Smooth muscle cell of bladder (primary cell): ENCODE data around the gene QSOX2. TPM values are rescaled to one million over a fixed set of nuclear protein-coding genes. Genes with fewer than 3 reads are reported as not detected.

Experiments
- total RNA-seq: library from RNA; depleted of rRNA; stranded (reverse); fragments of >200 nt; gene quantifications from 2 replicates; pipeline ENCODE4 v1.2.3, GENCODE V29; 2014

QSOX2 gene, protein sequence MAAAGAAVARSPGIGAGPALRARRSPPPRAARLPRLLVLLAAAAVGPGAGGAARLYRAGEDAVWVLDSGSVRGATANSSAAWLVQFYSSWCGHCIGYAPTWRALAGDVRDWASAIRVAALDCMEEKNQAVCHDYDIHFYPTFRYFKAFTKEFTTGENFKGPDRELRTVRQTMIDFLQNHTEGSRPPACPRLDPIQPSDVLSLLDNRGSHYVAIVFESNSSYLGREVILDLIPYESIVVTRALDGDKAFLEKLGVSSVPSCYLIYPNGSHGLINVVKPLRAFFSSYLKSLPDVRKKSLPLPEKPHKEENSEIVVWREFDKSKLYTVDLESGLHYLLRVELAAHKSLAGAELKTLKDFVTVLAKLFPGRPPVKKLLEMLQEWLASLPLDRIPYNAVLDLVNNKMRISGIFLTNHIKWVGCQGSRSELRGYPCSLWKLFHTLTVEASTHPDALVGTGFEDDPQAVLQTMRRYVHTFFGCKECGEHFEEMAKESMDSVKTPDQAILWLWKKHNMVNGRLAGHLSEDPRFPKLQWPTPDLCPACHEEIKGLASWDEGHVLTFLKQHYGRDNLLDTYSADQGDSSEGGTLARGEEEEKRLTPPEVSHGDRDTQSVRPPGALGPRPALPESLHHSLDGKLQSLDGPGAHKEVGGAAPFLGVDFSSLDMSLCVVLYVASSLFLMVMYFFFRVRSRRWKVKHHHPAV
- total RNA-seq: 9.1 and 10.3 TPM in 2 replicates

DNA sequence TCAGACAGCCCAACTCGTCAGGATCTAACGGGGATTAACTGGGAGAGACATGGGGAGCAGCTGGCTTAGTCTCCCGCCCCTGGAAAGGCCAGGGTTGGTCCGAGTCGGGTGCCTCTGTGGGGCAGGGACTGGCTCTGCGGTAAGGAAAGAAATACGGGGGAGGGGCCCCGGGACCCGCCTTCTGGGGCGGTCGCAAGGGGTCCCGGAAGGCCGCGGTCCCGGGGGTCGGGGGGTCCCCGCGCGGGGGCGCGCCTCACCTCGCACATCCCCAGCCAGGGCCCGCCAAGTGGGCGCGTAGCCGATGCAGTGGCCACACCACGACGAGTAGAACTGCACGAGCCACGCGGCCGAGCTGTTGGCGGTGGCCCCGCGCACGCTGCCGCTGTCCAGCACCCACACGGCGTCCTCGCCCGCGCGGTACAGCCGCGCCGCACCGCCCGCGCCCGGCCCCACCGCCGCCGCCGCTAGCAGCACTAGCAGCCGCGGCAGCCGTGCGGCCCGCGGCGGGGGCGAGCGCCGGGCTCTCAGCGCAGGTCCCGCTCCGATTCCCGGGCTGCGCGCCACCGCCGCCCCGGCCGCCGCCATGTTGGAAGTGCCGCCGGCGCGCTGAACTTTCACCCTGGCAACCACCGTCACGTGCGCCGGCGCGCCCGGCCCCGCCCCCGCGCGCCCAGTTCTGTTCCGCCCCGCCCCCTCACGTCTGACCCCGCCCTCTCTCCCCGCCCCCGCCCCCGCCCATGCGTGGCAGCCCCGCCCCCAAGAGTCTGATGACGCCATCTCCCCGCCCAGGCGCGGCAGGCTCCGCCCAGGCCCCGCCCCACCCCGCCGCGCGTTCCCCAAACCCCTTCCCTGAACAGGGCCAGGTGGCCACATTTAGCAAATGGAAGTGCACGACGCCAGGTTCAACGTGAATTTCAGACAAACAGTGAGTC is at the start of gene QSOX2:
Gene QSOX2, minus strand, starts transcription at position 594 of the 932 bp plus-strand sequence. Its CDS starts 9 bp downstream, at position 585.

DNA sequence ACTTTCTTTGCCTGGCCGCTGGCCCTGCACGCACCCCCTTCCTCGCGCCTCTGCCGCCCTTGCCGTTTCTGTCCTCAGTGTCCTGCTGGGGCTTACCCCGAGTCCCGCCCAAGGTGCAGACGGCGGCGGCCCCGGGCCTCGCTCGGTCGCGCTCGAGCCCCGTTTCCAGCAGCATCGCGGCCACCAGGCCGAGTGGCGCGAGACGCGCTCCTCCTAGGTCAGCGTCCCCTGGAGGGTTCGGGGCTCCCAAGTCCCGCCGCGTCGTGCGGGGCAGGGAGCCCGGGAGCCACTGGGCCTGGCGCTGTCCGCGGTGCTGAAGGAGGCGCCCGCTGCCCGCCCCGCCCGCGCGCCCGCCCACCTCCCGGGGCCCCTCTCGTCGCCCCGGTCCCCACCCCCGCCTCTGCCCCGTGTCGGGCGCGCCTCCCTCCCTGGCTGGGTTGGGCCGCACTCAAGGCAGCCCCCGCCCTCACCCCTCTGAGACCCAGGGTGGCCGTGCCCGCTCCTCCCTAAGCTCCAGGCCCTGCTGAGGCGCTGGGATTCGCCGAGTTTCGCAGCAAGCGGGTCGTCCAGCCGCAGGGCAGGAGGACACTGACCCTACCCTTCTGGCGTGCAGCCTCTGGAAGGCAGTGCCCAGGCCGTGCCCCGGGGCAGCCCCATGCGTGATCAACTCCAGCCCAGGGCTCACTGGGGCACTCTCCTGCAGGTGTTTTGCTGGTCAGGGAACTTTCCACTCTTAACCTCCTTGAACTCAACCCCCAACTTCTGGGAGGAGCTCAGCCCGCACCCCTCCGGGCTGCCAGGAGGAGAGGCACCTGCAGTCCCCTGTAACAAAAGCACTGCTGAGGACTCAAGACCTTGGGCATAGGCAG is 40.5 kb downstream of the QSOX2 start, which contains the start of gene LHX3:
Gene LHX3, minus strand, starts transcription at position 291 of the 869 bp plus-strand sequence. Its CDS starts 116 bp downstream, at position 175.

Other genes with a start within 250 kb of the QSOX2 start
- gene NACC2, start 150.5 kb downstream of the QSOX2 start, total RNA-seq: 15.1 and 24.2 TPM in 2 replicates
- gene TMEM250, start 126.9 kb downstream of the QSOX2 start, total RNA-seq: 24.7 and 48.6 TPM in 2 replicates
- not detected in 2 replicates for gene LHX3, start 40.7 kb downstream of the QSOX2 start, total RNA-seq
- gene CCDC187, start 58.3 kb upstream of the QSOX2 start, total RNA-seq: under 0.01 TPM in 2 replicates
- gene GPSM1, start 81.7 kb upstream of the QSOX2 start, total RNA-seq: 27.4 and 37.9 TPM in 2 replicates
- gene DNLZ, start 117.9 kb upstream of the QSOX2 start, total RNA-seq: 10.7 and 13.4 TPM in 2 replicates
- 2.2 and 3.0 TPM in 2 replicates for gene CARD9, start 127.9 kb upstream of the QSOX2 start, total RNA-seq
- gene SNAPC4, start 154.4 kb upstream of the QSOX2 start, total RNA-seq: 5.1 and 6.6 TPM in 2 replicates
- 20.3 and 31.3 TPM in 2 replicates for gene ENTR1, start 164.8 kb upstream of the QSOX2 start, total RNA-seq
- gene PMPCA, start 164.8 kb upstream of the QSOX2 start, total RNA-seq: 35.4 and 47.1 TPM in 2 replicates
- 4.1 and 4.5 TPM in 2 replicates for gene INPP5E, start 194.0 kb upstream of the QSOX2 start, total RNA-seq
- 12.7 and 18.7 TPM in 2 replicates for gene SEC16A, start 237.2 kb upstream of the QSOX2 start, total RNA-seq